ENCODE data around the gene FBXO27.
"Not testable (repeated sequence)": the region's sequence is repeated elsewhere in the genome, so short reads cannot be mapped to it uniquely, and the experiment has no call there.

Gene FBXO27

DNA sequence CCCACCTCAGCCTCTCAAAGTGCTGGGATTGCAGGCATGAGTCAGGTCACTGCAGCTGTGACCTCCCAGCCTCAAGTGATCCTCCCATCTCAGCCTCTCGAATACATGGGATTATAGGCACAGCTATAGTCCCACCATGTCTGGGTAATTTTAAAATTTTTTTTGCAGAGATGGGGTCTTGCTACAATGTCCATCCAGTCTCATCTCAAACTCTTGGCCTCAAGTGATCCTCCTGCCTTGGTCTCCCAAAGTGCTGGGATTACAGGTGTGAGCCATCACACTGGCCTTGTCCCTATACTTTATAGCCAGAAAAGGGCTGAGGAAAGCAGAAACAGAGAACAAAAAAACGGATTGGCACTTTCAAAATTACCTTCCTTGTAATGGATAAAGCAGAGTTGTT is 4.8 kb upstream of the FBXO27 start:
- no peak for DNase-seq

DNA sequence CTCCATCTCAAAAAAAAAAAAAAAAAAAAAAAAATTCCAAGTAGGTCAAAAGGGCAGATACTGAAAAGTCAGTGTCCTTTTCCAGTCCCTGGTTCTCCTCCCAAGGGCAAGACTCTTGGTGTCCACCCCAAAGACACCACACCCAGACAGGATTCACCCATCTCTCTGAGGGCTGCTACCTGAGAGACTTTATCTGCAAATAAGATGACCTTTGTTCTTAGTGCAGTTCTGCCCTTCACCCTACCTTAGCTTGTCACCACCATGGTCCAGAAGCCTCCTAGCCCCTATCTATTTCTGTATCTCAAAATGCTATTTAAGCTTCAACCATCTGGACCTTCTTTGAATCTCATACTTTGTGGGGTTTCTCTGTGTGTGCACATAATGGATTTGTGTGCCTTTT is 4.2 kb upstream of the FBXO27 start:
- DNase-seq = no peak

GRCh38 chr19:39031368-39032062 is 834 bp downstream of the FBXO27 start:
- DNase-seq = peak; percentile 100

GRCh38 chr19:39030854-39031367 is 1.4 kb downstream of the FBXO27 start:
- DNase-seq = no peak

DNA sequence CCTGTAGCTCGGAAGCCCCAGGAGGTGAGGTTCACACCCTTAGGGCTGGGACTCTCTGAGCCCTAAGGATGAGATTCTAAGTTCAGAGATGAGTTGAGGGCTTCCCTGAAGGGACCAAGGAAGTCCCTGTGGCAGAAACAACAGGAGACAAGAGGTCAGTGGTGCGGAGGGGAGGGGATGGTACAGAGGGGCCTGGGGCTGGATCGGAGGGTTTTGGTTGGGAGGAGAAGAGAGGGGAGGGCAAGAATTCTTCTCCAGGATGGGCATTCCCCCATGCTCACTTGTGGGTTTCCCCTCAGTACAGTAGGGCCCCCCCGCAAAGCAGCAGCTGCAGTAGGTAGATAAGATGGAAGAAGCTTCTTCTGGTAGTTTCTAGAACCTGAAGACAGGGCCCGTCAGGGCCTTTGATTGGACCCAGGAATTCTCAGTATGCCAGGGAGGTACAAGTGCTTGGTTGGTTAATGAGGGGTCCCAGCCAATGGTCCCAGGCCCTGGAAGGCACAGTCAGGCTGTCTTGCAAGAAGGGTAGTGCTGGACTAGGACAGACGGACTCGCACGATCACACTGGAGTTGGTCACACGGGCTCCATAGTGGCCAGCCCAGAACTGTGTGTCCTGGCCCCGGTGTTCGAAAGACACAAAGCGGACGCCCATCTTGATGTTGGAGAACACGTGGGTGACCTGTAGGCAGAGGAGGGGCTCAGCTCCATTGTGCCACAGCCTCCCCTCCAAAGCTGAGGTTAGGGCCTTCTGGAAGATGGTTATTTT is 7.3 kb downstream of the FBXO27 start:
- no peak for DNase-seq

DNA sequence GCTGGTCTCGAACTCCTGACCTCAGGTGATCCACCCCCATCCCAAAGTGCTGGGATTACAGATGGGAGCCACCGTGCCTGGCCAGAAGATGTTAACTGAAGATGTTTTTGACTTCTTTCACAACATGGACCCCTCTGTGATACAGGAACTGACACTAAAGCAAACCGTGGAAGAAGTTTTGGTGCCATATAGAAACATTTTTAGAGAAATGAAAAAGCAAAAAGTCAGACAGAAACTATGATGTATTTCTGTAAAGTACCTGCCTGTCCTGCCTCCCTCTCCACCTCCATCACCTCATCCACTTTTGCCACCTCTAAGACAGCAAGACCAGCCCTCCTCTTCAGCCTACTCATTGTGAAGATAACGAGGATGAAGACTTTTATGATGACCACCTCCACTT is 11.3 kb downstream of the FBXO27 start:
- DNase-seq = no peak

- no peak for DNase-seq
Measured at GRCh38 chr19:39017646-39018045, 14.7 kb downstream of the FBXO27 start.

GRCh38 chr19:39017026-39017425 is 15.3 kb downstream of the FBXO27 start:
- DNase-seq = no peak

DNA sequence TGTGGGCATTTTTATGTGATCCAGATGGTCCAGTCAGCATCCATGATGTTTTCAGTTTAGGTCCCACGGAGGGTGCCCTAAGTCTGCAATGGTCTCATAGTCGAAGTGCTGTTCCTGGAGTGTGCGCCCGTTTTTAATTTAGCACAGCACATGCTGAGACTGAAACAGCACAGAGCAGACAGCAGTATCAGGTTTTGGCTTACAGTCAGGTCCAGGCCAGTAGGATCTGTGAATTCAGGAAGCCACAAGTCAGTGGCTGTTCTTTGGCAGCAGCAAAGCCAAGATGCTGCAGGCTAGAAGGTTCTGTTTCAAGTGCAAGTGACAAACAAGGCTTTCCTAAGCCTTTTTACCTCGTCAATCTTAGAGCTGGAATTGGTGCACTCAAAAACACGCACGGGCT is 18.3 kb downstream of the FBXO27 start:
- DNase-seq = no peak

DNA sequence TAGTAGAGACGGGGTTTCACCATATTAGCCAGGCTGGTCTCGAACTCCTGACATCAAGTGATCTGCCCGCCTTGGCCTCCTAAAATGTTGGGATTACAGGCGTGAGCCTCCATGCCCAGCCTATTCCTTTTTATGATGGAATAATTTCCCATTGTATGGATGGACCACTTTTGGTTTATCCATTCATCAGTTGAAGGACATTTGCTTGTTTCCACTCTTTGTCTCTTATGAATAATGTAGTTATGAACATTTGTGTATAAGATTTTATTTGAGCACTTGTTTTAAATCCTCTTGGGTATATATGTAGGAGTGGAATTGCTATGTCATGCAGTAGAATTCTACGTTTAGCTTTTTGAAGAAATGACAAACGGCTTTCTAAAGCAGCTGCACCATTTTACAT is 23.3 kb downstream of the FBXO27 start:
- DNase-seq = no peak

- no peak for DNase-seq
Measured at GRCh38 chr19:39008137-39008536, 24.2 kb downstream of the FBXO27 start.

GRCh38 chr19:39007096-39007495 is 25.3 kb downstream of the FBXO27 start:
- DNase-seq = peak; percentile 64

GRCh38 chr19:39004403-39004802 is 27.9 kb downstream of the FBXO27 start:
- DNase-seq = no peak

DNA sequence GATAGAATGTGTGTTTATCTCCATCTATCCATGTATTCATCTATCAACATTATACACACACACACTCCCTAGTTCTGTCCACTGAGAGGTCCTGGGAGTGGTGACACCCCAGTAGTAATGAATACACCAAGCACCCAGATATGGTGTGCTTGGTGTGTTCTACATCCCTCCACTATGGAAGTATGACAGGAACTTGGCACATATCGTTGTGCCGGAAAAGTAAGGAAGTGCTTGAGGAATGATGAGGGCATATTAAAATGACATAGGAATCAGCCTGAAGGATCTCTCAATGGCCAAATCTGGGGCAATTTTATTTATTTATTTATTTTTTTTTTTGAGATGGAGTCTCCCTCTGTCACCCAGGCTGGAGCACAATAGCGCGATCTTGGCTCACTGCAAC is 28.6 kb downstream of the FBXO27 start:
- no peak for DNase-seq

- DNase-seq = no peak
Measured at GRCh38 chr19:39003188-39003587, 29.2 kb downstream of the FBXO27 start.

- DNase-seq = no peak
Measured at GRCh38 chr19:39001041-39001440, 31.3 kb downstream of the FBXO27 start.

DNA sequence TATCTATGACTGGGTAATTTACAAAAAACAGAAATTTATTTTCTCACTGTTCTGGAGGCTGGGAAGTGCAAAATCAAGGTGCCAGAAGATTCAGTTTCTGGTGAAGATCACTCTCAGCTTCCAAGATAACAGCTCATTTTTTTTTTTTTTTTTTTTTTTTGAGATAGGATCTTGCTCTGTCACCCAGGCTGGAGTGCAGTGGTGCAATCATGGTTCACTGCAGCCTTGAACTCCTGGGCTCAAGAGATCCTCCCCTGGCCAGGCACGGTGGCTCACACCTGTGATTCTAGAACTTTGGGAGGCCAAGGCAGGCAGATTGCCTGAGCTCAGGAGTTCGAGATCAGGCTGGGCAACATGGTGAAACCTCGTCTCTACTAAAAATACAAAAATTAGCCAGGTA is 34.8 kb downstream of the FBXO27 start:
- not testable (repeated sequence) for DNase-seq

DNA sequence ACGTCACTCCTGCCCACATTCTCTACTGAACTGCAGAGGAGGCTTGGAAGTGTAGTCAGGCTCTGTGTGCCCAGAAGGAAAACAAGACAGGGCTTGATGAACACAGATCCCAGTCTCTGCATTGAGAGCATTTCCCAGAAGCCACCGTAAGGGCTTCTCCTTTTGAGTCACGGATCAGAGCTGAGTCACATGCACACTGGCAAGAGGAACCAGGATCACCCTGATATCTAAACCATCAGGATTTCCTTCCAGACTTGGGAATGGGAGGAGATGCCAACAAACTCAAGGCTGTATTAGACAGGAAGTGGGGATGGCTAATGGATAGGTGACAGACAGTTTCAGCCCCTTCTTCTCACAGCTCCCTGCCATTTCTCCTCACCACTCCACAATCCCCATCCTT is 39.1 kb downstream of the FBXO27 start:
- DNase-seq = no peak

DNA sequence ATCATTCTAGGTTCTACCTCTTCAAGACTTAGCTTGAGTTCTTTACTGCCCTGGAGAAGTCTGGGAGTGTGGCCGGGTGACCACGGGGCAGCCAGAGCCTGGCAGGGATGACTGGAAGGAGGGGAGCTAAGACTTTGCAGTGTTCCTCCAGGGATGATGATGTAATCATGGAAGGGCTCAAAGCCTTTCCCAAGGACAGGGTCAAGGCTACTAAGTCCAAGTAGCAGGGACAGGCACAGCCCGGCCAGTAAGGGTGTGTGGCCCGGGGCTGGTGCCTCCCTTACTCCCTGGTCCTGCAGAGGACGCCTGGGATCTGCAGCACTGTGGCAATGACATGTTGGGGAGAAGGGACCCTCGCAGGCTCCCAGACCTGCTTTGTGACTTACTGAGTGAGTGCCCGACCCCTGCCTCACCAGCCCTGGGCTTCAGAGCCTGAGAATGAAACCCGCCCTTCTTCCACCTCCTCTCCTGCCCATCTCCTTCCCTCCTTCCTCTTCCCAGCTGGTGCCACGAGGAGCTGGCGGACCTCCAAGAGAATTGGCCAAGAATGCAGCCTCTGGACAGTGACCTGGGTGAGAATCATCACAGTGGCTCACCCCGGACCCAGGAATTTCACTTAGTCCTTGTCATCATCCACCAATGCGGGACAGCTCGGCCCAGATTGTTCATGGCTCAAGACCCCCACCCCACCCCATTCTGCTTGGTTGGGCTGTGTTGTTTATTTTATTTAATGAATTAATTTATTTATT is 41.2 kb downstream of the FBXO27 start:
- no peak for DNase-seq

DNA sequence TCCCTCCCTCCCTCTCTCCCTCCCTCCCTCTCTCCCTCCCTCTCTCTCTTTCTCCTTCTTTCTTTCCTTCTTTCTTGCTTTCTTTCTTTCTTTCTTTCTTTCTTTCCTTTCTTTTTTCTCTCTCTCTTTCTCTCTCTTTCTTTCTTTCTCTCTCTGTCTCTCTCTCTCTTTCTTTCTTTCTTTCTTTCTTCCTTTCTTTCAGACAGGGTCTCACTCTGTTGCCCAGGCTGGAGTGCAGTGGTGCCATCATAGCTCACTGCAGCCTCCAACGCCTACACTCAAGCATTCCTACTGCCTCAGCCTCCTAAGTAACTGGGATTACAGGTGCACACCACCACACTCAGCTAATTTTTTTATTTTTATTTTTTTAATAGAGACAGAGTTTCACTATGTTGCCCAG is 42.7 kb downstream of the FBXO27 start:
- not testable (repeated sequence) for DNase-seq

DNA sequence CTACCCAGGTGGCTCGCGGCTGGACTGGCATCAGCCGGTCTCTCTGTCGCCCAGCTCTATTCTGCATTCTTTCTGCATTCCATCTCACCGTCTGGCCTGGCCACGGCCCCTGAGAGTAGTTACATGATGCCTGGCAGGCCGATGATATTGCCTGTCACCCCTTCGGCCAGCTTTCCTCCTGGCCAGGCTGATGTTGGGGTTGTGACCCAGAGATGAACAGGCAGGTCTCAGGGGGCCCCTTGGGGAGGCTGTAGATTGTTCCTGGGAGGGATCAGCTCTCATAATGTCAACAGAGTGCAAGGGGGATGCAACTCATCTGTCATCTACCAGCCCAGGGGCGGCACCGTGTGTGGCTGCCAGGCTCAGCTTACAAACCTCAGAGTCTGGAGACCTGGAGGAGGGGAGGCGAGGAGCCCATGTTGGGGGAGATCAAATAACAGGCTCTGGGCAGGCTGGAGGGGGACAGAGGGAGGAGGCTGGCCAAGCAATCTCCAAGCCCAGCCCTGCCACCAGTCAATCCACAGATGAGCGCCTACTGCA is 43.2 kb downstream of the FBXO27 start:
- DNase-seq = peak; percentile 36

- DNase-seq = not testable (repeated sequence)
Measured at GRCh38 chr19:38988627-38989026, 43.7 kb downstream of the FBXO27 start.

DNA sequence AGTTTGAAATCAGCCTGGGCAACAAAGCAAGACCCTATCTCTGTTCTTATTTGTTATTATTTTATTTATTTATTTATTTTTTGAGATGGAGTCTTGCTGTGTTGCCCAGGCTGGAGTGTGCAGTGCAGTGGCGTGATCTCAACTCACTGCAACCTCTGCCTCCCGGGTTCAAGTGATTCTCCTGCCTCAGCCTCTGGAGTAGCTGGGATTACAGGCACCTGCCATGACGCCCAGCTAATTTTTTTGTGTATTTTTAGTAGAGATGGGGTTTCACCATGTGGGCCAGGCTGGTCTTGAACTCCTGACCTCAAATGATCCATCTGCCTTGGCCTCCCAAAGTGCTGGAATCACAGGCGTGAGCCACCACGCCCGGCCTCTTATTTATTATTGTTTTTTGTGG is 44.6 kb downstream of the FBXO27 start:
- DNase-seq = not testable (repeated sequence)
